Right cardiac atrium (tissue), 5 donors: ENCODE measurements around the gene GADD45A. TPM values are rescaled to one million over a fixed set of nuclear protein-coding genes. Genes with fewer than 3 reads are reported as not detected.
"Not testable (repeated sequence)": the region's sequence is repeated elsewhere in the genome, so short reads cannot be mapped to it uniquely, and the experiment has no call there.

Source experiments
- ATAC-seq, 2 donors: fragments of 200-7000 bp; cut with Tn5 transposase; one replicate each; pipeline versions ENCODE4 v1.8.0 to v1.9.1; 2020; ENCODE audit warnings: moderate library complexity in 2 of 2, mild to moderate bottlenecking in 1 of 2
- DNase-seq, 3 donors: peaks; one replicate each; pipeline ENCODE4 v3.0.0-alpha.2; 2020
- H3K27ac ChIP-seq: one replicate; pipeline ENCODE4 v1.5.1; 2013; ENCODE audit warnings: mild to moderate bottlenecking, low read length, control low read depth, moderate library complexity
- H3K27me3 ChIP-seq: one replicate; pipeline ENCODE4 v1.6.1; 2013; ENCODE audit not compliant: control insufficient read depth, insufficient read depth
- H3K4me1 ChIP-seq: one replicate; pipeline ENCODE4 v1.6.1; 2013; ENCODE audit warnings: low read length; ENCODE audit not compliant: control insufficient read depth, insufficient read depth
- H3K4me3 ChIP-seq: one replicate; pipeline ENCODE4 v1.5.1; 2013; ENCODE audit warnings: low read length, control low read depth
- H3K9me3 ChIP-seq: one replicate; pipeline ENCODE4 v1.6.1; 2013; ENCODE audit warnings: low read length; ENCODE audit not compliant: control insufficient read depth
- WGBS: extraction: QIAGEN DNeasy Blood & Tissue Kit; methylation state at CpG from one replicate; pipeline ENCODE4 v1.1.7; 2013; 5-methylcytosine and 5-hydroxymethylcytosine counted together
- intact Hi-C, 4 donors: fragments of 100-400 bp; cut with DNase I; formaldehyde crosslinking; loops; one replicate each; pipeline versions ENCODE4 v1.11.0 to v1.14.0; 2022 to 2023
- polyA plus RNA-seq: library from polyadenylated mRNA; stranded (reverse); fragments of 200-250 nt; gene quantifications from one replicate; pipeline ENCODE4 v1.2.3, GENCODE V29; 2013
- total RNA-seq, 4 donors: library from RNA; stranded (reverse); fragmentation: NEBNext Ultra II Directional; extraction: Animal tissue kit (Norgen Biotek cat#: 25700); gene quantifications; one replicate each; pipeline ENCODE4 v1.2.1, GENCODE V29; 2021
- donor health status: healthy with polysubstance abuse.
- donor health status: DM: no; HTN: yes; CAD: no.
- donor health status: DM: no; HTN: no; CAD: no.
- donor health status: DM: no; HTN: yes; CAD: no; lungs with severe emphysema.
- donor health status: DM: yes; HTN: yes; CAD: no.

GADD45A gene
- total and polyA plus RNA-seq, 5 donors = 10.5 to 24.6 (median 18.2) TPM

GRCh38 chr1:67721650-67722291, 36.8 kb downstream of the GADD45A start:
- no peaks in the 10 kb centered on the region for H3K9me3 ChIP-seq
- intact Hi-C loops = no loop called here

GRCh38 chr1:67722292-67722944, 37.4 kb downstream of the GADD45A start:
- H3K27me3 ChIP-seq = no peaks in the 10 kb centered on the region
- intact Hi-C loops = no loop called here
- peaks cover 9% of the 10 kb centered on the region for H3K4me1 ChIP-seq

More at GRCh38 chr1:67721650-67722291, 36.8 kb downstream of the GADD45A start:
- Histone ChIP-seq H3K4me1 (peaks cover 9% of the 10 kb centered on the region), H3K4me3 (no peak overlapping the region), H3K27ac (no peak overlapping the region), H3K27me3 (no peaks in the 10 kb centered on the region)
- ATAC-seq (no peak), DNase-seq (no peak)
- 87% methylated on average over 2 of the region's 2 CpGs for WGBS

GRCh38 chr1:67723126-67723525, 38.1 kb downstream of the GADD45A start:
- intact Hi-C loops = no loop called here
- ATAC-seq = no peak
- 64% methylated on average over 1 of the region's 1 CpG for WGBS
- no peaks in the 10 kb centered on the region for H3K9me3 ChIP-seq
- H3K4me3 ChIP-seq = no peak overlapping the region
- no peak for DNase-seq
- no peak overlapping the region for H3K27ac ChIP-seq
- H3K27me3 ChIP-seq = no peaks in the 10 kb centered on the region
- peaks cover 9% of the 10 kb centered on the region for H3K4me1 ChIP-seq

More at GRCh38 chr1:67722292-67722944, 37.4 kb downstream of the GADD45A start:
- H3K27ac ChIP-seq = no peak overlapping the region
- 84% methylated on average over 4 of the region's 4 CpGs for WGBS
- no peak overlapping the region for H3K4me3 ChIP-seq
- H3K9me3 ChIP-seq = no peaks in the 10 kb centered on the region
- DNase-seq = no peak
- peak in 1 of 2 donors; percentile 18 for ATAC-seq

DNA sequence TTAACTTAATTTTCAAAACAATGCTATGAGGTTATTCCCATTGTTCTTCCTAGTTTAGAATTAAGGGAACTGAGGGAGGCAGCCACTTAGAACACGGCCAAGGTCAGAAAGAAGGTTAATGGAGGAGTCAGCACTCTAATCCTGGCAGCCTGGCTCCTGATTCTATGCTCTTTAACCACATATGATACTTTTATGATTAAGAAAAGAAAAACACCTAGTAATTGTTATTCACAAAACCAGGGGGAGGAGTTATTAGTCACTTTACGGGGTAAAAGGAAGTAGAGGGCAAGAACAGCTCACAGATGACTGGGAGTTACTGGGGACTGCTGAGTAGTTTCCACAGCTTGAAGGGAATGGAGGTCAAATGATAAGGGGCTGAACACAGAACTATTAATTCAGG, 38.6 kb downstream of the GADD45A start:
- no peaks in the 10 kb centered on the region for H3K27me3 ChIP-seq
- peak overlapping the region; percentile 73 for H3K27ac ChIP-seq
- DNase-seq (no peak), ATAC-seq (peak; percentile 55 to 91)
- intact Hi-C loops = no loop called here
- WGBS = 28% methylated on average over 2 of the region's 2 CpGs
- no peak overlapping the region for H3K4me3 ChIP-seq
- no peaks in the 10 kb centered on the region for H3K9me3 ChIP-seq
- peaks cover 9% of the 10 kb centered on the region for H3K4me1 ChIP-seq

DNA sequence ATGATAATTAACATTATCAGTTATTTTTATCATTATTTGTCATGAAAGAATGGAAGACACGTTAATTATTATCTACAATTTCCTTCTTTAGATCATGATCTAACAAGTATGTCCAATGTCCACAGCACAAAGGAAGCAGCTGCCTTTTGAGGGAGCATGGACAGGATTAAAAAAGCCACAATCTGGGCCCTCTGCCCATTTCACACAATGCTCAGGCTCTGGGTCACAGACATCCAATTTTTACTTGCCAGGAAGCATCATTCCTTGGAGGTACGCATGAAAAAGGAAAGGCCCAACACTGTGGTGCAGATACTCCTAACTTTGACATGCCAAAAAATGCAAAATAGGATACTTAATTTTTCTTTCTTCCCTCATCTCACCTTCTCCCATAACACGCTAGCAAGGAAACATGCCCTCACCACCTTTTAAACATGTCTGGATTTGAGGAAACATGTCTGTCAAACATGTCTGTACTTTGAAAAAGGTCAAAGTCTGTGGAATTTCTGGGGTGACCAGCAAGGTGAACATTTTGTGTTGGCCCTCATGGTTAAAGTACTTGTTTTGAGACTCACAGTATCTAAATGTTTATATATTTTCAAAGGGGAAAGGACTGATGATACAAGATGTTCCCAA, 40.0 kb downstream of the GADD45A start:
- DNase-seq (peak in 2 of 3 donors; percentile 55 to 63), ATAC-seq (peak; percentile 56 to 85)
- intact Hi-C loops = no loop called here
- 28% methylated on average over 3 of the region's 3 CpGs for WGBS
- H3K4me3 ChIP-seq = no peak overlapping the region
- H3K9me3 ChIP-seq = no peaks in the 10 kb centered on the region
- H3K27me3 ChIP-seq = no peaks in the 10 kb centered on the region
- H3K4me1 ChIP-seq = peaks cover 9% of the 10 kb centered on the region
- no peak overlapping the region for H3K27ac ChIP-seq

- no peaks in the 10 kb centered on the region for H3K9me3 ChIP-seq
- intact Hi-C loops = no loop called here
- H3K27me3 ChIP-seq = no peaks in the 10 kb centered on the region
- no peak for DNase-seq
- H3K27ac ChIP-seq = no peak overlapping the region
- H3K4me1 ChIP-seq = peaks cover 9% of the 10 kb centered on the region
- no peak overlapping the region for H3K4me3 ChIP-seq
- ATAC-seq = no peak
Measured at GRCh38 chr1:67726224-67726623, 41.2 kb downstream of the GADD45A start.

GRCh38 chr1:67729872-67730271, 44.9 kb downstream of the GADD45A start:
- intact Hi-C loops = no loop called here
- over 99% methylated on average over 2 of the region's 2 CpGs for WGBS

DNA sequence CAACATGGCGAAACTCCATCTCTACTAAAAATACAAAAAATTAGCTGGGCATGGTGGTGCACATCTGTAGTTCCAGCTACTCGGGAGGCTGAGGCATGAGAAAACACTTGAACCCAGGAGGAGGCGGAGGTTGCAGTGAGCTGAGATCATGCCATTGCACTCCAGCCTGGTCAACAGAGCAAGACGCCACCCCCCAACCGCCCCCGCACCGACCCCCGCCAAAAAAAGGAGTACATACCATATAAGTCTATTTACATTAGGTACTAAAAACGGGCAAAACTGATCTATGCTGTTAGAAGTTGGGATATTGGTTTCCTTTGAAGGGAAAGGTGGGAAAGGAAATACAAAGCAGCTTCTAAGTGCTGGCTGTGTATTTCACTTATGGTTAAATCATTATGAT, 45.3 kb downstream of the GADD45A start:
- 95% methylated on average over 9 of the region's 9 CpGs for WGBS
- DNase-seq, H3K27ac ChIP-seq, ATAC-seq, H3K4me3 ChIP-seq, H3K4me1 ChIP-seq, intact Hi-C loops, H3K9me3 ChIP-seq, H3K27me3 ChIP-seq: not testable (repeated sequence)

More at GRCh38 chr1:67729872-67730271, 44.9 kb downstream of the GADD45A start:
- Histone ChIP-seq H3K4me1 (peaks cover 10% of the 10 kb centered on the region), H3K27me3 (no peaks in the 10 kb centered on the region), H3K27ac (no peak overlapping the region), H3K9me3 (no peaks in the 10 kb centered on the region), H3K4me3 (no peak overlapping the region)
- DNase-seq (no peak), ATAC-seq (no peak)

DNA sequence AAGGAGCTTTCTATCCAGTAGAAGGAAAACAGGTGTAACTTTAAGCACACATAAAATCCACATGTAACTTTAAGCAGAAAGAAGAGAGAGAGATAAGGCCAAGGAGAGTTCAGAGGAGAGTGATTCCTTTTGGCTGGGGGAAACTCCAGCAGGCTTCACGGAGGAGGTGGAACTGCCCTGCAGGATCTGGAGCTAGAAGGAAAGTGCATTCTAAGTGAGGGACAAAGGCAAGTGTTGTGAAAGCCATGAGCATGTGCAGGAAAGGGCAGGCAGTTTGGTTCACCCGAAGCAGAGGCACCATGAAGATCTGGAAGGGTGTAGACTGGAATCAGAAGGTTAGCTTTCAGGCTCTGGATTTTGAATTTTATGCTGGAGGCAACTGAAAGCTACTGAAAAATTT, 46.3 kb downstream of the GADD45A start:
- no peak overlapping the region for H3K27ac ChIP-seq
- DNase-seq (no peak), ATAC-seq (no peak)
- no peaks in the 10 kb centered on the region for H3K27me3 ChIP-seq
- no peaks in the 10 kb centered on the region for H3K9me3 ChIP-seq
- WGBS = 88% methylated on average over 2 of the region's 2 CpGs
- no peak overlapping the region for H3K4me3 ChIP-seq
- intact Hi-C loops = no loop called here
- peaks cover 11% of the 10 kb centered on the region for H3K4me1 ChIP-seq

DNA sequence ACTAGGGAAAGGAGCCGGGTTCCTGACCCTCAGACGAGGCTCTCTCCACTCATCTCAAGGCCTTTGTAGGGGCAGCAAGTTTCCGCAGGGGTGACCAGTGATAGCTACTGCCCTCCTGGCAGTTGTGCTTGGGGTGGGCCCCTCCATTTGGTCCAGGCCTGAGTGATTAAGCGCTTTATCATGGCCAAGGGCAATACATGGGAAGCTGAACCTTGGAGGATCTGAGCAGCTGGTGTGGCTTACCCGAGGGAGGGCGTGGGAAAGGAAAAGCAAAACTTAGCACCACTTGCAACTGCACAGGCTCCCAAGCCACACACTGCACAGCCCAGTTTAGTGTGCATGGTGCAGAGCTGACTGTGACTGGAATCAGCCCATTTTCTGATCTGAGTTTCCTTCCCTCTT, 47.8 kb downstream of the GADD45A start:
- Histone ChIP-seq H3K4me3 (no peak overlapping the region), H3K9me3 (no peaks in the 10 kb centered on the region), H3K27me3 (no peaks in the 10 kb centered on the region), H3K4me1 (peaks cover 16% of the 10 kb centered on the region), H3K27ac (peak overlapping the region; percentile 56)
- DNase-seq = peak; percentile 69 to 77 (median 77)
- peak; percentile 85 to 92 for ATAC-seq
- 43% methylated on average over 6 of the region's 6 CpGs for WGBS
- intact Hi-C loops = no loop called here

DNA sequence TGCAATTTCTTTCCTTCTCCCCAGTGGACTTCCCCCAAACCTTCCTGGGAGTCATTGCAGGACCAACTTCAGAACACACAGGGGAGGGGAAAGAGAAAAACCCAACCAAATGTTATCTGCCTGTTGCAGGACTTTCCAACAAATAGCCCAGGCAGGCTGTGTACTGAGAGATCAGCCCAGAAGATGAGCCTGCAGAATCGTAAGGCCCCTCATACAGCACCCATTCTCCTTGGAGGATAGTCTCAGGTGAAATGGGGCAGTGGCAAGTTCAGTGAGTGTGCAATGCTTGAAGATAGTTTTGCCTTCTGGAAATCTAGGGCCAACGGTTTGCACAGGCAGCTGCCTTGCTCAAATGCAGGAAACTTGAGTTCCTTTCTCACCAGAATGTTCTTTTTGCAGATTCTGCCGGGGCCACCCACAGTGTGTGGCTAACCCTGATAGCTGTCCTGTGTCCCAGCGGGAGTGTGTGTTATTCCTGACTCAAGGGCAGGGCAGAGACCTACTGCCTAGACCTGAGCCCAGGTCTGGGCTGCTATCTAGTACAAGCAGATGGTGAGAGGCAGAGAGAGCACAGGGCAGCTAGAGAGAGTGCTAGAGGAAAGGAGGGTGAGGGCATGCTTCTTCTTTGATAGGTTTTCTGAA, 48.8 kb downstream of the GADD45A start:
- Histone ChIP-seq H3K4me1 (peaks cover 17% of the 10 kb centered on the region), H3K4me3 (no peak overlapping the region), H3K27ac (no peak overlapping the region), H3K27me3 (no peaks in the 10 kb centered on the region), H3K9me3 (no peaks in the 10 kb centered on the region)
- intact Hi-C loops = no loop called here
- DNase-seq (no peak), ATAC-seq (peak in 1 of 2 donors; percentile 6)
- WGBS = 38% methylated on average over 4 of the region's 4 CpGs
